NT2/D1 (cell line): ENCODE data around the gene QSOX2.

Experiments used
- SUZ12 ChIP-seq: IDR thresholded peaks from 2 replicates; pipeline ENCODE4 v1.6.1; 2011; ENCODE audit not compliant: insufficient read length, insufficient read depth; ENCODE audit errors: extremely low read depth
- YY1 ChIP-seq: IDR thresholded peaks from 2 replicates; pipeline ENCODE4 v1.6.1; 2011; ENCODE audit not compliant: insufficient read length, insufficient read depth

GRCh38 chr9:136283291-136284235, 38.0 kb upstream of the QSOX2 start:
- no peak for TF ChIP-seq YY1
- no peak for TF ChIP-seq SUZ12
